NT2/D1 (cell line): ENCODE results near the gene STK32B.

Experiments used
- DNase-seq: peaks from one replicate; pipeline ENCODE4 v3.0.0-alpha.2; 2011; ENCODE audit warnings: low read depth, low spot score
- H3K27me3 ChIP-seq: 2 replicates; pipeline ENCODE4 v1.6.0; 2011; ENCODE audit warnings: mild to moderate bottlenecking; ENCODE audit not compliant: insufficient read length, insufficient read depth
- H3K36me3 ChIP-seq: 2 replicates; pipeline ENCODE4 v1.6.1; 2011; ENCODE audit warnings: mild to moderate bottlenecking, low read length, mixed read lengths; ENCODE audit not compliant: insufficient read depth, insufficient read length
- H3K4me1 ChIP-seq: 2 replicates; pipeline ENCODE4 v1.5.1; 2011; ENCODE audit not compliant: insufficient read depth, insufficient read length
- H3K4me3 ChIP-seq: 2 replicates; pipeline ENCODE4 v1.5.1; 2011; ENCODE audit warnings: low read depth; ENCODE audit not compliant: insufficient read length
- H3K9ac ChIP-seq: 2 replicates; pipeline ENCODE4 v1.6.0; 2011; ENCODE audit warnings: low read depth; ENCODE audit not compliant: insufficient read length
- H3K9me3 ChIP-seq: 2 replicates; pipeline ENCODE4 v1.5.1; 2011; ENCODE audit warnings: mild to moderate bottlenecking, low read length; ENCODE audit not compliant: insufficient read depth
- SUZ12 ChIP-seq: IDR thresholded peaks from 2 replicates; pipeline ENCODE4 v1.6.1; 2011; ENCODE audit not compliant: insufficient read length, insufficient read depth; ENCODE audit errors: extremely low read depth
- YY1 ChIP-seq: IDR thresholded peaks from 2 replicates; pipeline ENCODE4 v1.6.1; 2011; ENCODE audit not compliant: insufficient read length, insufficient read depth
- ZNF274 ChIP-seq: IDR thresholded peaks from 2 replicates; pipeline ENCODE4 v1.6.1; 2011; ENCODE audit warnings: mild to moderate bottlenecking, low read depth, low read length

Gene STK32B

DNA sequence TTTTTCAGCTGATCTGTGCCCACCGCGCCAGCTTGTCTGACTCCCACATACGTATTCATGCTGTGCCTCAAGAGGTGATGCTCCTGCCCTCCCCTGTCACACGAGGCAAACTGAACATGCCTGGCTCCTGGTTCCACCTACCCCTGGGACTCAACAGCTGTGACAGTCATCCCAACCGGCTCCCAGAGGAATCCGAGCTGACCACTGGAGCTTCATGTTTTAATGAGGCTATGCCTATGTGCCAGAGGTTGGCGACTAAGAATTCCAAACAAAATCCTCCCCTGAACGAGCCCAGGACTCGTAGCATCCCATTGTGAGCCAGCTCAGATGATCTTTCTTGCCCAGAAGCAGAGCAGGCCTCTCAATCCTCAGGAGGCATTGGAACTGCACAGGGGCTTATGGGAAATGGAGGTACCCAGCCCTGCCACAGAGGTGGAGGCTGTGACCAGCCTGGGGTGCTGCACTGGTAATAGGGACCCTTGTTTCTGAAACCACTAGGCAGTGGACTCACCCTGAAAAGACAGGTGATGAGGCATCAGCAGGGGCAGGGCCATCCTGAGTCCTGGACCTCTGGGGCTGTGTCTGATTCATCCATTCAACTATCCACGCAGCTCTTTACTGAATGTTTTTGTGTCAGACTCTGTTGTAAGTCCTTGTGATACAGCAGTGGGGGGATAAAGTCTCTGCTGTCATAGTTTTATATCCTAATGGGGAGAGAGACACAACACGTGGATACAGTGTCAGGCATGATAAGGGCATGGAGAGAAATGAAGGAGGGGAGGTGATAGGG is 332.1 kb downstream of the STK32B start:
- Histone ChIP-seq H3K9ac (no peak overlapping the region), H3K27me3 (no peaks in the 10 kb centered on the region), H3K4me3 (no peak overlapping the region), H3K9me3 (no peaks in the 10 kb centered on the region), H3K4me1 (no peaks in the 10 kb centered on the region), H3K36me3 (no peaks in the 10 kb centered on the region)
- TF ChIP-seq SUZ12 (no peak), ZNF274 (no peak), YY1 (no peak)
- no peak for DNase-seq

DNA sequence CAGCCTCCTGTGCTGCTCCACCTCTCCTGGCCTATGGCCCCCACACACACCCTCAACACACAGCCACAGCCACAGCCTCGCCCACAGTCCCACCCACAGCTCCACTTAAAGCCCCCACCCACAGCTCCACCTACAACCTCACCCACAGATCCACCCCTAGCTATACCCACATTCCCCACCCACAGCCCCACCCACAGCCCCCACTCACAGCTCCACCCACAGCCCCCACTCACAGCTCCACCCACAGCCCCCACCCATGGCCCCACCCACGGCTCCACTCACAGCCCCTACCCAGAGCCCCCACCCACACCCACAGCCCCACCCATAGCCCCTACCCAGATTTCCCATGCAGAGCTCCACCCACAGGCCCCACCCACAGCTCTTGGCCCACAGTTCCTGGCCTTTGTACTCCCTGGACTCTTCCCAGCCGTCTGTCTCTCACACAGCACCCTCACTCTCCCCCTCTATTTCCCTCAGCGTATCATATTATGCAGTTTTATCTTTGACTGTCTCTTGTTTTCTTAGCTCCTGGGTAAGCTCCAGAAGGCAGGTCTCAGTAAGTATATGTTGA is 334.5 kb downstream of the STK32B start:
- H3K4me3 ChIP-seq = no peak overlapping the region
- H3K4me1 ChIP-seq = no peaks in the 10 kb centered on the region
- TF ChIP-seq SUZ12 (no peak), YY1 (no peak), ZNF274 (no peak)
- no peak overlapping the region for H3K9ac ChIP-seq
- H3K27me3 ChIP-seq = no peaks in the 10 kb centered on the region
- DNase-seq = no peak
- no peaks in the 10 kb centered on the region for H3K9me3 ChIP-seq
- no peaks in the 10 kb centered on the region for H3K36me3 ChIP-seq

DNA sequence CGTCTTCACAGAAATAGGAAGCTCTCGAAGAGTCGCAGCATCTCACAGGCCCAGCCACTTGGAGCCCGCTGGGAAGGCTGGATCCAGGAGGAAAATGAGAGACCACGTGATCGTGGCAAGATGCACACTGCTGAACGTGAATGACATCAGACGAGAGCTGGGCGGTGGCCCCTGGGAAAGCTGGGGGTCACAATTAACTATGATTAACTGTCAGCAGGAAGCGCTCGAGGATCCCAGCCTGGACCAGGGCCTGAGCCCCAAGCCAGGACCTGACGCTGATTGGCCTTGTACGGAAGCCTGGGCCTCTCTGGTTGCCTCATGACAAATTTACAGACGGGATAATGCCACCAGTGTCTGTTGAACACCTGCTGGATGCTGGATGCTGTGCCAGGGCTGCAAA is 335.6 kb downstream of the STK32B start:
- no peaks in the 10 kb centered on the region for H3K9me3 ChIP-seq
- no peaks in the 10 kb centered on the region for H3K36me3 ChIP-seq
- DNase-seq = no peak
- H3K4me1 ChIP-seq = no peaks in the 10 kb centered on the region
- TF ChIP-seq ZNF274 = no peak
- TF ChIP-seq SUZ12 = no peak
- H3K9ac ChIP-seq = no peak overlapping the region
- no peak overlapping the region for H3K4me3 ChIP-seq
- no peaks in the 10 kb centered on the region for H3K27me3 ChIP-seq

DNA sequence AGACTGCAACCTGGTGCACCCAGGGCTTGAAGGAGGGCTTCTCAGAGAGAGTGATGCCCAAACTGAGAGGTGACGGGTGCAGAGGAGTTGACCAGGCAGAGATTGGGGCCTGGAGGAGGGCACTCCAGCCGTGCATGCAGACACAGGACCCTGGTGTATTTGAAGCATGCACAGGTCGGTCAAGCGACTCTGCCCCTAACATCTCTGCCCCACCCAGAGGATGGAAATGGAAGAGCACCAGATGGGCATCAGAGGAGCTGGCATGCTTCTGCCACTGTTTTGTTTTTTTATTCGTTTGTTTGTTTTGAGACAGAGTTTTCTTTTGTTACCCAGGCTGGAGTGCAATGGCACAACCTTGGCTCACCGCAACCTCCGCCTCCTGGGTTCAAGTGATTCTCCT is 336.2 kb downstream of the STK32B start:
- no peak for DNase-seq
- H3K9me3 ChIP-seq = peaks cover under 1% of the 10 kb centered on the region; the same call in 1 of the 2 replicates
- H3K4me3 ChIP-seq = no peak overlapping the region
- no peaks in the 10 kb centered on the region for H3K27me3 ChIP-seq
- no peaks in the 10 kb centered on the region for H3K36me3 ChIP-seq
- no peaks in the 10 kb centered on the region for H3K4me1 ChIP-seq
- no peak overlapping the region for H3K9ac ChIP-seq
- TF ChIP-seq ZNF274 (no peak), SUZ12 (no peak), YY1 (no peak)

DNA sequence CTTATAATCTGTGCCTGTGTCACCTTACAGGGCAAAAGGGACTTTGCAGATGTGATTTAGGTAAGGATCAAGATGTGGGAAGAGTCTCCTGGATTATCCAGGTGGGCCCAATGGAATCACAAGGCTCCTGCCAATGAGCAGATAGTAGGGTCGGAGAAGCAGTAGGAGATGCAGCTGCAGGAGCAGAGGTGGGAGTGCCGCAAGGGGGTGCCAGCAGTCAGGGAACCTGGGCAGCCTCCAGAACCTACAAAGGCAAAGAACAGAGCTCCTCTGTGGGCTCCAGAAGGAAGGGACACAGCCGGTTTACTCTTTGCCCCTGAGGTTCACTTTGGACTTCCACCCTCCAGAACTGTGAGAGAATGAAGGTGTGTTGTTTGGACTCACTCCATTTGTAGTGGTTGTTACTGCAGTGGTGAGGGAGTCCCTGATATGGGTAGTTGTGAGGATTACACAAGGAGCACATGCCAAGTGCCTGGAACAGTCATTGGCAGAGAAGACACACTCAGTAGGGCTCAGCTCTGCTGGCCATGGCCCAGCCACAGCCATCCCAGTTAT is 338.6 kb downstream of the STK32B start:
- TF ChIP-seq SUZ12 = no peak
- TF ChIP-seq ZNF274 = no peak
- no peak for TF ChIP-seq YY1
- Histone ChIP-seq H3K27me3 (no peaks in the 10 kb centered on the region), H3K4me3 (no peak overlapping the region), H3K4me1 (no peaks in the 10 kb centered on the region), H3K36me3 (no peaks in the 10 kb centered on the region), H3K9ac (no peak overlapping the region), H3K9me3 (peaks cover 9% of the 10 kb centered on the region; the same call in 1 of the 2 replicates)
- no peak for DNase-seq

DNA sequence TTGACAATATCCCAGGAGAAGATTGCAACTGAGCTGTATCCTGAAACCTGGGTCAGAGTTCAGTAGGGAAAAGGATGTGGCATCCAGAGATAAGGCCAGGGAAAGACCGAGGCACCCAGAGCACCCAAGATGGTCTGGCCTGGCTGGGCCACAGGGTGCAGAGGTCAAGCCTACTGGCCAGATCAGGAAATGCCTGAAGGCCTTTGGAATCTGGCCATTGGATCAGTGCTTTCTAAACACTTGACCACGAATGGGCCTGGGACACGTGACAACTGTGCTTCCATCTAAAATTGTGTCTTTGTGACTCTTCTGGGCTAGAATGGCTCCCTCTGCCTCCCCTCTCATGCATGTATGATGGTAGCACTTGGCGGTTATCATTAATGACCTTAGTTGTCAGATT is 340.2 kb downstream of the STK32B start:
- H3K36me3 ChIP-seq = no peaks in the 10 kb centered on the region
- H3K27me3 ChIP-seq = no peaks in the 10 kb centered on the region
- H3K9ac ChIP-seq = no peak overlapping the region
- H3K4me3 ChIP-seq = no peak overlapping the region
- no peak for DNase-seq
- H3K9me3 ChIP-seq = peaks cover 9% of the 10 kb centered on the region; the same call in 1 of the 2 replicates
- H3K4me1 ChIP-seq = no peaks in the 10 kb centered on the region
- TF ChIP-seq SUZ12 (no peak), YY1 (no peak), ZNF274 (no peak)

DNA sequence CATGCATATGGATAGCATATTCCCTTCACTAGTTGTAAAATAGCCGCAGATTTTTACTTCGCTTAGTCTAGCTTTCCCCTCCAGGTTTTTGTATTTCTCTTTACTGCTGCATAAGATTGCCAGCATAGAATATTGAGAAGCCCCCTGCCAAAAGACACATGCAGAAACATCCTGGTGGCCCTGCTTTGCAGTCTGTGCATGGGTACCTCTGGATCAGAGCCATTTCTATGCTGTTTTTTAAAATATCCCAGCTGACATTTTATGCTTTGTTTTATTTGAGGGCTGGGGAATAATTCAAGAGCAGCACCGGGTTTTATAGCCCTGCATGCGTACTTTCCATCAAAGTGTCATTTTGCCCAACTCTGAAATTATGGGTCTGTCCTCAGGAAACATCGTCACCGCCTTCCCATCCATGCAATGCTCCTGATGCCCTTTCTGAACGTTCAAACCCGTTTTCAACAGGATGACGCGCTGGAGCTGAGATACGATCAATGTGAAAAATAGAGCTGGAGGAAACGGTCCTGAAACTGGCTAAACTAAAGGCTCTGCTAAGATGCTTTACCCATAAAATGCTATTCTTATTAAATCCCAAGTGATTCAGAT is 342.7 kb downstream of the STK32B start:
- no peaks in the 10 kb centered on the region for H3K27me3 ChIP-seq
- H3K4me1 ChIP-seq = peaks cover 3% of the 10 kb centered on the region
- H3K9ac ChIP-seq = no peak overlapping the region
- DNase-seq = no peak
- no peaks in the 10 kb centered on the region for H3K36me3 ChIP-seq
- no peak overlapping the region for H3K4me3 ChIP-seq
- H3K9me3 ChIP-seq = peaks cover 9% of the 10 kb centered on the region; the same call in 1 of the 2 replicates
- TF ChIP-seq ZNF274 (no peak), SUZ12 (no peak), YY1 (no peak)
